CD4-positive, alpha-beta T cell treated with Interleukin-15 for 1 hour (primary cell): ENCODE data around the gene GABBR1.

ENCODE experiments used
- DNase-seq: peaks from one replicate; pipeline ENCODE4 v3.0.0-alpha.2; 2020

GABBR1 gene

GRCh38 chr6:29652198-29652584, 19.2 kb upstream of the GABBR1 start:
- DNase-seq: no peak

DNA sequence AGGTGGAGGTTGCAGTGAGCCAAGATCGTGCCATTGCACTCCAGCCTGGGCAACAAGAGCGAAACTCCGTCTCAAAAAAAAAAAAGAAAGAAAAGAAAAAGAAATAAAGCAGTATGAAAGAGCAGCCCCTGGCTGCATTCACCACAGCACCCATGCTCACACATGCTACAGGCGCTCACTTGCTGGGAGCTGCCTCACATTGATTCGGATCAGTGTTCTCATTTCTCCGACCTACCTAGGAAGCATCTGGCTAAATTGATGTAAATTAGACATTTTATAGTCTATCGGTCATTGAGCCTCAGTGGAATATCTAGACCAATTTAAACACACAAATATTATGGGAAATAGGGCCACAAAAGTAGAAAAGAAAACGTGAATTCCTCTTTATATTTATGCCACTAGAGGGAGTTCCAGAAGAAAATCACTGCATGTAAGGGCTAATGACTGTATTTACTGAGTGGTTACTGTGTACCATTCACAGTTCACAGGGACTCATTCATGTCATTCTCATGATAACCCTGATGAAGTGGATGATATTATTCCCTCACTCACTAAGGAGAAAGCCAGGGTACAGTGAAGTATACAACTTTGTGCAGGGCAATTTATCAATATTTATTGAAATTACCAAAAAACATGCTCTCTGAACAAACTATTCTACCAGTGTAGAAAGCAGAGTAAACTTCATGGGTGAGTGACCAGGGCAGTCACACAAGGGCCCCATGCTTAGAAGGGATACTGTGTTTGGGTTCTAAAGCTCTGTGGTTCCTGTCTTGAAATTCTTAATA, 18.6 kb upstream of the GABBR1 start:
- no peak for DNase-seq

- DNase-seq: peak; percentile 98
These were observed 17.0 kb upstream of the GABBR1 start for GRCh38 chr6:29649701-29650673.

DNA sequence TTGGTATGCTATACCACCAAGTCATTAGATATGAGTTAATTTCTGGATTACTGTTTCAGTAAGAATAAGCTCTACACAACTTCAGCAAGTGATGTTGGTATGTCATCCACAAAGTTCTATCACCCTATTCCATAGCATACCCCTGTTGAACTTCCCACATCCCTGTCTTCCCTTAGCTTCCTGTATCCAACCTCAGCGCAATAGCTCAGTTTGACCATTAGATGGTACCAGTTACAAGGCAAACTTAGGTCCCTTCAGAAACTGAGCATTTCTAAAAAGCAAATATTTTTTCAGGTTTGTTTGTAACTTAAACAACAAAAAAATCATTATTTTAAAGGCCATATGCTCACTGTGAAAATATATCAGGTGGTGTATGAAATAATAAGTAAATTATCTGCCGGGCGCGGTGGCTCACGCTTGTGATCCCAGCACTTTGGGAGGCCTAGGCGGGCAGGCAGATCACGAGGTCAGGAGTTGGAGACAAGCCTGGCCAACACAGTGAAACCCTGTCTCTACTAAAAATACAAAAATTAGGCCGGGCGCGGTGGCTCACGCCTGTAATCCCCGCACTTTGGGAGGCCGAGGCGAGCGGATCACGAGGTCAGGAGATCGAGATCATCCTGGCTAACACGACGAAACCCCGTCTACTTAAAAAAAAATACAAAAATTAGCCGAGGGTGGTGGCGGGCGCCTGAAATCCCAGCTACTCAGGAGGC, 15.1 kb upstream of the GABBR1 start:
- DNase-seq: no peak

DNA sequence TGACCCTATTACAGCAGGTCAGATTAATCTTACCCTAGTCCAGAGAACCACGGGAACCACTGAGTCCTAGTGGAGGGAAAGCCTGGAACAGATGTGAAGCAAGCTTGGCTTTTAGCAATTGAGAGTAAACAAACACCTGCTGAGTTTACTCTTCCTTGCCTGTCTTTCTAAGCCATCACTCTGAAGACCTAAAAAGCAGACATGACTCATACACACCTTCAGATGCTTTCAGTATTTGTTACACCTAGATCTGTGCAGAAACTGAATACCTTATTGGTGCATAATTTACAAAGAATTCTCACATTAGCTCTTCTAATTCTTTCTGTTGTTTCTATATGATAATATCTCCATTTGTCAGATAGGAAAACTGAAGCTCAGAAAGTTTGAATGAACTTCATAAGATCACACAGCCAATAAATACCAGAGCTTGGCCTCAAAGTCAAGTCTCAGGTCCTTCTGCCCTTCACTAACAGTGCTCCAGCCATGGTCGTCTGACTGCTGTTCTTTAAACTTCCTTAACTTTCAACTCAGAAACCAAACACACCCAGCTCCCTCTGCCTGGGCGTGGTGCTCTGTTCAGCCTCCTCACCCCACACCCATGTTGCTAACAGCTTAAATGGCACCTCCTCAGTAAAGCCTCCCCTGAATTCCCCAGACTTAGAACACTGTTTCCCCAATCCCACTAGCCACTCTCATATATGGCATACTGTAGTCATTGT, 8.6 kb upstream of the GABBR1 start:
- DNase-seq: peak; percentile 43

- DNase-seq: no peak
These were observed 4.3 kb upstream of the GABBR1 start for GRCh38 chr6:29637247-29637646.

- DNase-seq: no peak
These were observed 537 bp upstream of the GABBR1 start for GRCh38 chr6:29633534-29633905.

- DNase-seq: peak; percentile 76
These were observed 887 bp downstream of the GABBR1 start for GRCh38 chr6:29631860-29632731.

- DNase-seq: no peak
These were observed 1.7 kb downstream of the GABBR1 start for GRCh38 chr6:29631209-29631810.

DNA sequence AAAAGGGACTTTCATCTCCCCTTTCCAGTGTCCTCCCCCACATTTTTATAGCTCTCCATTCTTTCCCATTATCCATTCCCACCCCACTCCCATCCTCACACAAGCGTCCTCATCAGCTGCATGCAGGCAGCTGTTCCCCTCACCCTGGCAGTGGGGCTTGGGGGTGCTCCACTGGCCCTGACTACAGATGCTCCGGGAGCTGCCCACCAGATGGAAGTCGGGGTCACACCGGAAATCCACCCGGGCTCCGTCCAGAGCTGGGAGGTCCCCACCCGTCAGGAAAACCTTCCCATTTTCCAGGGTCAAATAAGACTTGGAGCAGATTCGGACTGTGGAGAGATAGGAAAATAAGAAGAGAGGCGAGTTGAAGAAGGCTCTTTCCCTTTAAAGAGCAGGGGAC, 2.7 kb downstream of the GABBR1 start:
- no peak for DNase-seq

GRCh38 chr6:29629571-29629970, 3.4 kb downstream of the GABBR1 start:
- DNase-seq: no peak

- DNase-seq: peak; percentile 43
These were observed 4.3 kb downstream of the GABBR1 start for GRCh38 chr6:29628419-29629281.

- peak; percentile 72 for DNase-seq
These were observed 5.1 kb downstream of the GABBR1 start for GRCh38 chr6:29627755-29628418.

- no peak for DNase-seq
These were observed 5.8 kb downstream of the GABBR1 start for GRCh38 chr6:29626948-29627754.

- no peak for DNase-seq
These were observed 7.5 kb downstream of the GABBR1 start for GRCh38 chr6:29625337-29625930.

GRCh38 chr6:29624520-29624961, 8.4 kb downstream of the GABBR1 start:
- no peak for DNase-seq

GRCh38 chr6:29620630-29621029, 12.4 kb downstream of the GABBR1 start:
- no peak for DNase-seq

DNA sequence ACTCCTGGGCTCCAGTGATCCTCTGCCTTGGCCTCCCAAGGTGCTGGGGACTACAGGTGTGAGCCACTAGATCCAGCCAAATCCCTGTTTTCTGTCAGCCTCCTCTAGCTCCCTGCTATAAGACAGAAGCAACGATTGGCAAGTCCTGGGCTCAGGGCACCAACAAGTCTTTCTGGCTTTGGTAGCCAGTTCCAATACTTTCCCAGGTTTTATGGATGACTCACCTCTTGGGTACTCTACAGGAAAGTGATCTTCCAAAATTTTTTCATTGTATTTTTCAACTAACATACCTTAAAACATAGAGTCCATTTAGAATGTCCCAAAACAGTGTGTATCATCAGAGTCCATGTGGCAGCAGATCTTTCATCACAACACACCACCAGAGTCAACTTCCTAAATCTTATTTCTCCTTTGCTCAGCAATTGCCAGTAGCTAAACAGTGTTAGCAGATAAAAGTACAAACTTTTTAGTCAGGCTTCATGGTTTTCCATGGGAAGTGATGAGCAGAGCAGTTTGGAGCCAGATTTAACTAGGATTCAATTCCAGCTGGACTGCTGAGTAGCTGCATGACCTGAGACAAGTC, 13.3 kb downstream of the GABBR1 start:
- DNase-seq: no peak
